Inflammatory macrophage treated with lipopolysaccharide for 4 hours (primary cell): Measurements from ENCODE around the gene NR5A1.

Source experiments
- DNase-seq: peaks from one replicate; pipeline ENCODE4 v3.0.0-alpha.2; 2020

NR5A1 gene

GRCh38 chr9:124437086-124437485, 70.1 kb downstream of the NR5A1 start:
- no peak for DNase-seq

- no peak for DNase-seq
Measured at GRCh38 chr9:124436320-124436719, 70.9 kb downstream of the NR5A1 start.
